ENCODE data around the gene GNPTAB.

GNPTAB gene

GRCh38 chr12:101847325-101847724 is 16.6 kb upstream of the GNPTAB start:
- H3K9me3 ChIP-seq (ENCODE audit: control insufficient read depth, low read length), result no peaks in the 10 kb centered on the region
- no peak overlapping the region for H3K4me3 ChIP-seq (ENCODE audit: low read length)
- H3K4me1 ChIP-seq (ENCODE audit: control insufficient read depth, insufficient read depth, low read length), result no peaks in the 10 kb centered on the region
- H3K27me3 ChIP-seq (replicated peaks; ENCODE audit: control insufficient read depth, insufficient read depth, low read length), result no peaks in the 10 kb centered on the region
- H3K9ac ChIP-seq (ENCODE audit: low read length), result no peak overlapping the region
- H3K36me3 ChIP-seq (ENCODE audit: control insufficient read depth, insufficient read depth, low read length, severe bottlenecking), result no peaks in the 10 kb centered on the region
- no peak for DNase-seq (ENCODE audit: low read depth)

- no peaks in the 10 kb centered on the region for H3K4me1 ChIP-seq (ENCODE audit: control insufficient read depth, insufficient read depth, low read length)
- H3K9ac ChIP-seq (ENCODE audit: low read length), result no peak overlapping the region
- no peak overlapping the region for H3K4me3 ChIP-seq (ENCODE audit: low read length)
- DNase-seq (ENCODE audit: low read depth), result no peak
- H3K27me3 ChIP-seq (replicated peaks; ENCODE audit: control insufficient read depth, insufficient read depth, low read length), result no peaks in the 10 kb centered on the region
- no peaks in the 10 kb centered on the region for H3K9me3 ChIP-seq (ENCODE audit: control insufficient read depth, low read length)
- no peaks in the 10 kb centered on the region for H3K36me3 ChIP-seq (ENCODE audit: control insufficient read depth, insufficient read depth, low read length, severe bottlenecking)
These were observed 14.5 kb upstream of the GNPTAB start for GRCh38 chr12:101845137-101845711.

- H3K27me3 ChIP-seq (replicated peaks; ENCODE audit: control insufficient read depth, insufficient read depth, low read length), result no peaks in the 10 kb centered on the region
- no peaks in the 10 kb centered on the region for H3K4me1 ChIP-seq (ENCODE audit: control insufficient read depth, insufficient read depth, low read length)
- no peak overlapping the region for H3K4me3 ChIP-seq (ENCODE audit: low read length)
These were observed 10.3 kb upstream of the GNPTAB start for GRCh38 chr12:101841069-101841468.

GRCh38 chr12:101839324-101840283 is 8.8 kb upstream of the GNPTAB start:
- H3K36me3 ChIP-seq (ENCODE audit: control insufficient read depth, insufficient read depth, low read length, severe bottlenecking), result no peaks in the 10 kb centered on the region
- DNase-seq (ENCODE audit: low read depth), result peak; percentile 86

More at GRCh38 chr12:101841069-101841468, 10.3 kb upstream of the GNPTAB start:
- Histone ChIP-seq H3K9ac (ENCODE audit: low read length) (no peak overlapping the region), H3K36me3 (ENCODE audit: control insufficient read depth, insufficient read depth, low read length, severe bottlenecking) (no peaks in the 10 kb centered on the region), H3K9me3 (ENCODE audit: control insufficient read depth, low read length) (no peaks in the 10 kb centered on the region)
- DNase-seq (ENCODE audit: low read depth), result no peak

GRCh38 chr12:101838628-101839323 is 8.0 kb upstream of the GNPTAB start:
- H3K27me3 ChIP-seq (replicated peaks; ENCODE audit: control insufficient read depth, insufficient read depth, low read length), result no peaks in the 10 kb centered on the region
- no peak overlapping the region for H3K9ac ChIP-seq (ENCODE audit: low read length)
- H3K4me3 ChIP-seq (ENCODE audit: low read length), result no peak overlapping the region
- no peaks in the 10 kb centered on the region for H3K9me3 ChIP-seq (ENCODE audit: control insufficient read depth, low read length)
- H3K36me3 ChIP-seq (ENCODE audit: control insufficient read depth, insufficient read depth, low read length, severe bottlenecking), result no peaks in the 10 kb centered on the region
- no peaks in the 10 kb centered on the region for H3K4me1 ChIP-seq (ENCODE audit: control insufficient read depth, insufficient read depth, low read length)
- no peak for DNase-seq (ENCODE audit: low read depth)

More at GRCh38 chr12:101839324-101840283, 8.8 kb upstream of the GNPTAB start:
- Histone ChIP-seq H3K27me3 (replicated peaks; ENCODE audit: control insufficient read depth, insufficient read depth, low read length) (no peaks in the 10 kb centered on the region), H3K9ac (ENCODE audit: low read length) (no peak overlapping the region), H3K4me3 (ENCODE audit: low read length) (no peak overlapping the region), H3K9me3 (ENCODE audit: control insufficient read depth, low read length) (no peaks in the 10 kb centered on the region), H3K4me1 (ENCODE audit: control insufficient read depth, insufficient read depth, low read length) (no peaks in the 10 kb centered on the region)

GRCh38 chr12:101832030-101832429 is 1.3 kb upstream of the GNPTAB start:
- Histone ChIP-seq H3K9ac (ENCODE audit: low read length) (no peak overlapping the region), H3K4me1 (ENCODE audit: control insufficient read depth, insufficient read depth, low read length) (peaks cover 10% of the 10 kb centered on the region), H3K27me3 (replicated peaks; ENCODE audit: control insufficient read depth, insufficient read depth, low read length) (no peaks in the 10 kb centered on the region), H3K9me3 (ENCODE audit: control insufficient read depth, low read length) (no peaks in the 10 kb centered on the region), H3K4me3 (ENCODE audit: low read length) (no peak overlapping the region), H3K36me3 (ENCODE audit: control insufficient read depth, insufficient read depth, low read length, severe bottlenecking) (no peaks in the 10 kb centered on the region)
- no peak for DNase-seq (ENCODE audit: low read depth)

- DNase-seq (ENCODE audit: low read depth), result peak; percentile 37
- Histone ChIP-seq H3K36me3 (ENCODE audit: control insufficient read depth, insufficient read depth, low read length, severe bottlenecking) (no peaks in the 10 kb centered on the region), H3K4me3 (ENCODE audit: low read length) (peak overlapping the region; percentile 89), H3K9me3 (ENCODE audit: control insufficient read depth, low read length) (no peaks in the 10 kb centered on the region), H3K9ac (ENCODE audit: low read length) (peak overlapping the region; percentile 92), H3K27me3 (replicated peaks; ENCODE audit: control insufficient read depth, insufficient read depth, low read length) (no peaks in the 10 kb centered on the region), H3K4me1 (ENCODE audit: control insufficient read depth, insufficient read depth, low read length) (peaks cover 10% of the 10 kb centered on the region)
These were observed 956 bp downstream of the GNPTAB start for GRCh38 chr12:101829639-101830366.

GRCh38 chr12:101828463-101829196 is 2.1 kb downstream of the GNPTAB start:
- Histone ChIP-seq H3K27me3 (replicated peaks; ENCODE audit: control insufficient read depth, insufficient read depth, low read length) (no peaks in the 10 kb centered on the region), H3K36me3 (ENCODE audit: control insufficient read depth, insufficient read depth, low read length, severe bottlenecking) (no peaks in the 10 kb centered on the region), H3K4me3 (ENCODE audit: low read length) (no peak overlapping the region), H3K9me3 (ENCODE audit: control insufficient read depth, low read length) (no peaks in the 10 kb centered on the region), H3K9ac (ENCODE audit: low read length) (no peak overlapping the region), H3K4me1 (ENCODE audit: control insufficient read depth, insufficient read depth, low read length) (peaks cover 14% of the 10 kb centered on the region)
- DNase-seq (ENCODE audit: low read depth), result no peak

GRCh38 chr12:101826766-101827368 is 3.9 kb downstream of the GNPTAB start:
- Histone ChIP-seq H3K36me3 (ENCODE audit: control insufficient read depth, insufficient read depth, low read length, severe bottlenecking) (no peaks in the 10 kb centered on the region), H3K4me3 (ENCODE audit: low read length) (no peak overlapping the region), H3K9ac (ENCODE audit: low read length) (no peak overlapping the region), H3K9me3 (ENCODE audit: control insufficient read depth, low read length) (no peaks in the 10 kb centered on the region), H3K4me1 (ENCODE audit: control insufficient read depth, insufficient read depth, low read length) (peaks cover 15% of the 10 kb centered on the region), H3K27me3 (replicated peaks; ENCODE audit: control insufficient read depth, insufficient read depth, low read length) (no peaks in the 10 kb centered on the region)
- DNase-seq (ENCODE audit: low read depth), result no peak

GRCh38 chr12:101824831-101825230 is 5.9 kb downstream of the GNPTAB start:
- no peaks in the 10 kb centered on the region for H3K27me3 ChIP-seq (replicated peaks; ENCODE audit: control insufficient read depth, insufficient read depth, low read length)
- no peak overlapping the region for H3K4me3 ChIP-seq (ENCODE audit: low read length)
- peaks cover 14% of the 10 kb centered on the region for H3K4me1 ChIP-seq (ENCODE audit: control insufficient read depth, insufficient read depth, low read length)
- no peak for DNase-seq (ENCODE audit: low read depth)
- H3K9me3 ChIP-seq (ENCODE audit: control insufficient read depth, low read length), result no peaks in the 10 kb centered on the region
- no peaks in the 10 kb centered on the region for H3K36me3 ChIP-seq (ENCODE audit: control insufficient read depth, insufficient read depth, low read length, severe bottlenecking)
- no peak overlapping the region for H3K9ac ChIP-seq (ENCODE audit: low read length)

Measured in adipocyte (in vitro differentiated cells).